Activated B cell treated with CpG ODN at 0.5 μM for 24 hours (primary cell): ENCODE measurements around the gene GALNT6. TPM values are rescaled to one million over a fixed set of nuclear protein-coding genes. Genes with fewer than 3 reads are reported as not detected.
A peak's percentile ranks its signal among the peaks of the same experiment; 100 is the strongest.

Experiments
- ATAC-seq: fragments of 200-7000 bp; cut with Tn5 transposase; one replicate; pipeline ENCODE4 v1.10.0; 2021; ENCODE audit warnings: low read depth, mild to moderate bottlenecking, moderate library complexity
- CTCF ChIA-PET: fragments of 350-600 bp; sonication (Branson Sonifier 250); formaldehyde crosslinking; loops from one replicate; lab custom pipeline; 2021; ENCODE audit warnings: antibody characterized with exemption; lab: Charles Lee
- POLR2A ChIA-PET: fragments of 350-600 bp; sonication (Branson Sonifier 250); formaldehyde crosslinking; loops from one replicate; lab custom pipeline; 2021; ENCODE audit warnings: antibody characterized with exemption; lab: Charles Lee
- DNase-seq: peaks from one replicate; pipeline ENCODE4 v3.0.0; 2022
- H3K27ac Mint-ChIP-seq: one replicate; pipeline ENCODE4 v1.8.0; 2020; ENCODE audit warnings: mixed read lengths
- H3K27me3 Mint-ChIP-seq: one replicate; pipeline ENCODE4 v1.8.0; 2021; ENCODE audit warnings: mixed read lengths
- H3K36me3 Mint-ChIP-seq: one replicate; pipeline ENCODE4 v1.8.0; 2021; ENCODE audit warnings: low read depth, mixed read lengths
- H3K4me1 Mint-ChIP-seq: one replicate; pipeline ENCODE4 v1.8.0; 2021; ENCODE audit warnings: mixed read lengths
- H3K4me3 Mint-ChIP-seq: one replicate; pipeline ENCODE4 v1.8.0; 2020; ENCODE audit warnings: mild to moderate bottlenecking, mixed read lengths
- H3K9me3 Mint-ChIP-seq: one replicate; pipeline ENCODE4 v1.8.0; 2020; ENCODE audit warnings: mixed read lengths
- intact Hi-C: fragments of 100-400 bp; cut with micrococcal nuclease; formaldehyde crosslinking; loops from one replicate; pipeline ENCODE4 v1.15.1; 2024
- total RNA-seq: library from RNA; stranded (reverse); gene quantifications from 2 replicates; pipeline ENCODE4 v1.2.3, GENCODE V29; 2022
- TF ChIP-seq, protein P1 (sequence below): fragments of 200-600 bp; IDR thresholded peaks from one replicate; pipeline ENCODE4 v1.8.0; 2022; ENCODE audit warnings: antibody characterized with exemption, mild to moderate bottlenecking

GALNT6 gene
- total RNA-seq, 1 donor from 2014 or later, result 24.4 TPM

DNA sequence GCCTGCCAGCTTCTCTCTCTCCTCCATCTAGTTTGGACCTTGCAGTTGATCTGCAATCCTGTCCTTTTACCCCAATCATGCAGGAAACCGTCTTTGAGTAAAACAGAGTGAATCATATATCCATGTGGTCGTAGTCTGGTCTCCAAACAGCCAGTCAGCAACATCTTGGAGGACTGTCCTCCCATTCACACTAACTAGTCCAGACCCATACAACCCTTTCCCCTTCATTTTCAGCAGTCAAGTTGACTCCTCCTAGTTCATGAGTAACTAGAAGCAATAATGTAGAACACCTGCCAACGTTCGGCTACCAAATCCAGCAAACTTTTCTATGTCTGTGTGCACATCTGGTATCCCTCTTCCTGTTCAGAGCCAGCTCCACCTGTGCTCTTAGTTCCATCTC lies 56.4 kb downstream of the GALNT6 start:
- Mint-ChIP-seq H3K4me3 (no peak overlapping the region), H3K36me3 (no peaks in the 10 kb centered on the region), H3K4me1 (peaks cover 7% of the 10 kb centered on the region), H3K27ac (no peak overlapping the region), H3K9me3 (no peaks in the 10 kb centered on the region), H3K27me3 (no peaks in the 10 kb centered on the region)
- ATAC-seq, result no peak
- ChIA-PET CTCF (no interaction called here), POLR2A (no interaction called here)
- no peak for DNase-seq
- intact Hi-C loops, result no loop called here
- TF ChIP-seq, protein P1, sequence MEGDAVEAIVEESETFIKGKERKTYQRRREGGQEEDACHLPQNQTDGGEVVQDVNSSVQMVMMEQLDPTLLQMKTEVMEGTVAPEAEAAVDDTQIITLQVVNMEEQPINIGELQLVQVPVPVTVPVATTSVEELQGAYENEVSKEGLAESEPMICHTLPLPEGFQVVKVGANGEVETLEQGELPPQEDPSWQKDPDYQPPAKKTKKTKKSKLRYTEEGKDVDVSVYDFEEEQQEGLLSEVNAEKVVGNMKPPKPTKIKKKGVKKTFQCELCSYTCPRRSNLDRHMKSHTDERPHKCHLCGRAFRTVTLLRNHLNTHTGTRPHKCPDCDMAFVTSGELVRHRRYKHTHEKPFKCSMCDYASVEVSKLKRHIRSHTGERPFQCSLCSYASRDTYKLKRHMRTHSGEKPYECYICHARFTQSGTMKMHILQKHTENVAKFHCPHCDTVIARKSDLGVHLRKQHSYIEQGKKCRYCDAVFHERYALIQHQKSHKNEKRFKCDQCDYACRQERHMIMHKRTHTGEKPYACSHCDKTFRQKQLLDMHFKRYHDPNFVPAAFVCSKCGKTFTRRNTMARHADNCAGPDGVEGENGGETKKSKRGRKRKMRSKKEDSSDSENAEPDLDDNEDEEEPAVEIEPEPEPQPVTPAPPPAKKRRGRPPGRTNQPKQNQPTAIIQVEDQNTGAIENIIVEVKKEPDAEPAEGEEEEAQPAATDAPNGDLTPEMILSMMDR, result no peak

GRCh38 chr12:51333536-51333935 lies 57.7 kb downstream of the GALNT6 start:
- intact Hi-C loops, result no loop called here
- Mint-ChIP-seq H3K9me3 (no peaks in the 10 kb centered on the region), H3K27me3 (no peaks in the 10 kb centered on the region), H3K36me3 (no peaks in the 10 kb centered on the region), H3K27ac (no peak overlapping the region), H3K4me1 (peaks cover 18% of the 10 kb centered on the region), H3K4me3 (no peak overlapping the region)
- ChIA-PET POLR2A (no interaction called here), CTCF (no interaction called here)
- ATAC-seq (no peak), DNase-seq (no peak)
- TF ChIP-seq, protein P1, result no peak

- Mint-ChIP-seq H3K4me1 (peaks cover 50% of the 10 kb centered on the region), H3K4me3 (no peak overlapping the region)
- intact Hi-C loops, result no loop called here
Observed at GRCh38 chr12:51330186-51330585, 61.0 kb downstream of the GALNT6 start.

GRCh38 chr12:51329742-51330141 lies 61.5 kb downstream of the GALNT6 start:
- no peak for DNase-seq

More at GRCh38 chr12:51330186-51330585, 61.0 kb downstream of the GALNT6 start:
- TF ChIP-seq, protein P1, result no peak
- CTCF ChIA-PET, result interaction anchor here (1.1 to 2.6 kb wide), 2 partner anchors 11 kb away, joined by 7 to 11 read pairs; no protein-coding TSS in a partner anchor
- Mint-ChIP-seq H3K9me3 (no peaks in the 10 kb centered on the region), H3K36me3 (no peaks in the 10 kb centered on the region), H3K27ac (no peak overlapping the region), H3K27me3 (no peaks in the 10 kb centered on the region)
- POLR2A ChIA-PET, result interaction anchor here (0.6 to 2.3 kb wide), 3 partner anchors 11 to 92 kb away, joined by 3 to 8 read pairs (median 3); no protein-coding TSS in a partner anchor
- DNase-seq, result no peak
- ATAC-seq, result no peak

DNA sequence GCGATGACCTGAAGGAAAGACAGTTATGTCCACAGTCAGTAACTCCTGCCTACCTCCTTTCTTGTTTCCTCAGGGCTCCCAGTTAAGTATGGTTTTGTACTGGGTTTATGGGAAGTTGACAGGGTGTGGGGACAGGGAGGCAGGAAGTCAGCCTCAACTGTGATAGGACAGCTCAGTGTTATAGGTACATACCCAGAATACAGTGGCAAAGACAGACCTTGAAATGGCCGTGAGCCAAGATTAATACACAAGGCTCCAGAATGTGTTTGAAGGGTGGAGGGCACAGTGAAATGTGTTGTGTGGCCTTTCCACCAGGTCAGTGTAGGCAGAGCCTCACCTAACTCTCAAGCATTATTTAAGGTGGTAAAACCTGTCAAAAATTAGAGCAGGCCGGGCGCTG lies 62.6 kb downstream of the GALNT6 start:
- H3K9me3 Mint-ChIP-seq, result no peaks in the 10 kb centered on the region
- no peak overlapping the region for H3K4me3 Mint-ChIP-seq
- peaks cover 64% of the 10 kb centered on the region for H3K4me1 Mint-ChIP-seq
- no peaks in the 10 kb centered on the region for H3K36me3 Mint-ChIP-seq
- intact Hi-C loops, result loop anchor here (10.0 kb wide), 3 partner anchors 244 to 814 kb away; partner anchors contain the start of gene CSRNP2
- H3K27me3 Mint-ChIP-seq, result no peaks in the 10 kb centered on the region
- ATAC-seq, result no peak
- H3K27ac Mint-ChIP-seq, result peak overlapping the region; percentile 24
- ChIA-PET POLR2A (no interaction called here), CTCF (interaction anchor here (2.9 kb wide), 1 partner anchor 12 kb away, joined by 18 read pairs; no protein-coding TSS in a partner anchor)
- TF ChIP-seq, protein P1, result no peak
- DNase-seq, result no peak

More at GRCh38 chr12:51329742-51330141, 61.5 kb downstream of the GALNT6 start:
- Mint-ChIP-seq H3K27ac (no peak overlapping the region), H3K36me3 (no peaks in the 10 kb centered on the region), H3K4me3 (peak overlapping the region; percentile 1), H3K27me3 (no peaks in the 10 kb centered on the region), H3K4me1 (peaks cover 55% of the 10 kb centered on the region), H3K9me3 (no peaks in the 10 kb centered on the region)
- CTCF ChIA-PET, result interaction anchor here (1.1 kb wide), 1 partner anchor 11 kb away, joined by 7 read pairs; no protein-coding TSS in a partner anchor
- intact Hi-C loops, result loop anchor here (10.0 kb wide), 3 partner anchors 245 to 815 kb away; partner anchors contain the start of gene CSRNP2
- POLR2A ChIA-PET, result interaction anchor here (0.6 to 2.3 kb wide), 3 partner anchors 12 to 91 kb away, joined by 3 to 8 read pairs (median 3); no protein-coding TSS in a partner anchor
- TF ChIP-seq, protein P1, result no peak
- no peak for ATAC-seq
